Activated CD8-positive, alpha-beta memory T cell treated with anti-CD3 and anti-CD28 coated beads, Interleukin-2, amount 50 U/mL, for 4 hours (primary cell): ENCODE results near the gene PCBP3.

Experiments used
- DNase-seq: peaks from one replicate; pipeline ENCODE4 v3.0.0-alpha.2; 2020

The PCBP3 gene

DNA sequence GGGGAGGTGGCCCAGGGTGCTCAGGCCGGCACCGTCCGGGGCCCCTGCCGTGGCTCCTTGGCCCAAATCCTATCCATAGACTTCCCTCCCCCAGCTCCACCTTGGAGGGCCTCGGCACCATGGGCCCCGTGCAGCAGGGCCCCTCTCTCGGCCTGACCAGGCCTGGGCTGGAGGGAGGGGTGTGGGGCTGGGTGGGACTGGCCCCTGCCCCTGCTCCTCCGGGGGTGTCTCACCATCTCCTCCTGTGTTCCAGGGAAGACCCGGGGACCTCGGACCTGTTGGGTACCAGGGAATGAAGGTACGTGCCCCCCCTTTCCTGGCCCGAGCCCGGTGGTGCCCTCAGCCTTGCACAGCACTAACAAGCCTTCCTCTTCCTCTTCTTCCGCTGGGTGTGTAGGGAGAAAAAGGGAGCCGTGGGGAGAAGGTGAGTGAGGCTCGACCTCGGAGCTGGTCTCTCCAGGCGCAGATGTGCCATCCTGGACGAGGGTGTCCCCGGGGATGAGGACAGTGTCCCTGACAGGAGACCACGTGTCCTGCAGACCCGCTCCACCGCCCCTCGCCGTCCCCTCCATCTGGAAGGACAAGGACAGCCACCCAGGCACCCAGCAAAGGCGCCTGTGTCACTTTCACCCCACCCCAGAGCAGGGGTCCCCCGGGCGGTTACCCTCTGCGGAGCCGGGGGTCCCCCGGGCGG, 346.0 kb downstream of the PCBP3 start:
- DNase-seq = peak; percentile 13

DNA sequence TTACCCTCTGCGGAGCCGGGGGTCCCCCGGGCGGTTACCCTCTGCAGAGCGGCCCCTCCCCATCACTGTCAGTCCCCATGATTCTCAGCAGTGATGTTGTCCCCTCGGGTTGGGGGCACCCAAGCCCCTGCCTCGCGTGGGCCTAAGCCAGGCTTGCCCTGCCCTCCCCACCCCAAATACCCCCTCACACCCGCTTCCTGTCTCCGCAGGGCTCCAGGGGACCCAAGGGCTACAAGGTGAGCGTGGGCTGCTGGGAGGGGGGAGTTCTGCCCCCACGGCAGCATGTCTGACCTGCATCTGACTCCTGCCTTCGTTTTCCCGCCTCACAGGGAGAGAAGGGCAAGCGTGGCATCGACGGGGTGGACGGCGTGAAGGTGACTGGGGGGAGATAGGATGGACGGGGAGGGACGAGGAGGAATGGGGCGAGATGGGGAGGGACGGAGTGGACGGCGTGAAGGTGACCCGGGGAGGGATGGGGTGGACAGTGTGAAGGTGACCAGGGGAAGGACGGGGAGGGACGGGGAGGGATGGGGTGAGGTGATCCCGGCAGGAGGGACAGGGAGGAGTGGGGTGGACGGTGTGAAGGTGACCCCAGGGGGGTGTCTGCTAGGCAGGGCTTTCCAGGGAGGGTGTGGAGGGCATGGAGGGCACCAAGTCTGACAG, 346.7 kb downstream of the PCBP3 start:
- DNase-seq = peak; percentile 9

DNA sequence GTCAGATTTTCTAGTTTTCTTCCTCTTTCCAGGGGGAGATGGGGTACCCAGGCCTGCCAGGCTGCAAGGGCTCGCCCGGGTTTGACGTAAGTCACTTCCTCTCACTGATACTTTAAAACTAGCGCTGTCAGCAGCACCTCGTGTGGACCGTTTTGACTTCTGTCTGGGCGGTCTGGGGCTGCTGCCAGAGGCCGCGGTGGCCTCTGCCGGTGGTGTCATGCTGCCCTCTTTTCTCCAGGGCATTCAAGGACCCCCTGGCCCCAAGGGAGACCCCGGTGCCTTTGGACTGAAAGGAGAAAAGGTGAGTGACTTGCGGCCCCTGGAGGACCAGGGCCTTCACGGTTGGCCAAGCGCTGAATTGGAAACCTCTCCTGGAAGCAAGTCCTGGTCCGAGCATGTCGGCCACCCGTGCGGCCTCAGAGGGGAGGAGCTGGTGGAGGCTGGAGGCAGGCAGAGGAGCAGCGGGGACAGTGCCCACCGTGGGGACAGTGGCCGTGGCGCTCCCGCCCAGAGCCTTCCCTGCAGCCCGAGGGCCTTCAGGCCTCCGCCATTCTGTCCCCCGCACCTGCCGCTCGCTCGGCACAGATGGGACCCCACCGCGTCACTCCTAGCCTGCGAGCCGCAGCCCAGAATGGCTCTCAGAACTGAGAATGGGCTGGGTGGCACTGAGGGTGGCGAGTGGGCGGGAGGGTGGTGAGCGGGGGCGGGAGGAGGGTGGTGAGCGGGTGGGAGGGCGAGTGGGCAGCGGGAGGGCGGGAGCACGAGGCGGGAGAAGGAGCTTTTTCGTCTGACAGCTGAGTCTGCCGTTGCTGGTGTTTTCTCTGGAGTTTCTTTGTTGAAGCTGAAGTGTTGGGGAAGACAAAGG, 347.4 kb downstream of the PCBP3 start:
- peak; percentile 13 for DNase-seq

DNA sequence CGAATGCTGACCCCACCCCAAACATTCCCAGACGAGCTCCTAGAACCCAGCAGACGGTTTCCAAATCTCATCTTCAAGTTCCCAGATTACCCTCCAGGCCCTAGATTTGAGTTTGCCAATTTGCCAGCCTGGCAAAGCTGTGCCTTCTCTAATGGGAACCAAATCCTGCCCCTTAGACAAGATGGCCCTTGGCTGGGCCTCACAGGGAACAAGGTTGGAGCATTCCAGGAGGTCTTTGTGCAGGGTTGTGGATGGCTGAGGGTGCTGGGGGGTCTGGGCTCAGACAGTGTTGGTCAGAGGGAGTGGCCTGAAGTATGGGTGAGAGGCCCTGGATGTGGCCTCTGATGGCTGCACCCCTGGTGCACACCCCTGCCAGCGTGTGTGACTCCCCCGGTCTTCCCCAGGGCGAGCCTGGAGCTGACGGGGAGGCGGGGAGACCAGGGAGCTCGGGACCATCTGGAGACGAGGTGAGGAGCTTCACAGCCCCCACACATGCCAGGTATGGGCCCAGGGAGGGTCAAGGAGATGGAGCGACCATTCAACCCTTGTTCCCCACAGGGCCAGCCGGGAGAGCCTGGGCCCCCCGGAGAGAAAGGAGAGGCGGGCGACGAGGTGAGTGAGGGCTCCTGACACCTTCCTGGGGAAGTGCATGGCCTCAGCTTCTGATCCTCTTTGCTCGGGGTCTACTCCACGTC, 348.2 kb downstream of the PCBP3 start:
- peak; percentile 8 for DNase-seq
